ENCODE measurements around the gene TNS1. TPM values are rescaled to one million over a fixed set of nuclear protein-coding genes. Genes with fewer than 3 reads are reported as not detected.

TNS1 gene
- total RNA-seq, 1 experiment from 2014 or later = 1.5 TPM

GRCh38 chr2:218022131-218022850 is 19.5 kb upstream of the TNS1 start:
- no peaks in the 10 kb centered on the region for H3K9me3 ChIP-seq (ENCODE audit: low read length)
- DNase-seq (no peak), ATAC-seq (no peak)
- no peaks in the 10 kb centered on the region for H3K79me2 ChIP-seq (ENCODE audit: low read length)
- H4K20me1 ChIP-seq (ENCODE audit: low read length) = no peaks in the 10 kb centered on the region
- H3K27me3 ChIP-seq (ENCODE audit: low read length) = no peaks in the 10 kb centered on the region
- H3K4me1 ChIP-seq (ENCODE audit: insufficient read depth, low read length) = no peaks in the 10 kb centered on the region
- no peak overlapping the region for H3K4me3 ChIP-seq (ENCODE audit: low read length)
- ChIA-PET CTCF (no interaction called here), POLR2A (ENCODE audit: unreplicated experiment) (no interaction called here)
- no peaks in the 10 kb centered on the region for H3K9me2 ChIP-seq (replicated peaks; ENCODE audit: low read length)
- no peak overlapping the region for H3K27ac ChIP-seq (ENCODE audit: low read length)
- no peaks in the 10 kb centered on the region for H3K36me3 ChIP-seq (ENCODE audit: low read depth, low read length)
- H3F3A ChIP-seq (ENCODE audit: low read length, unreplicated experiment) = no peaks in the 10 kb centered on the region
- TF ChIP-seq CTCF (conservative IDR thresholded peaks at IDR 0.05; ENCODE audit: low read depth, low read length) (no peak), EZH2phosphoT487 (IDR thresholded peaks at IDR 0.05; ENCODE audit: borderline replicate concordance, low read length) (no peak), EZH2 (IDR thresholded peaks at IDR 0.05; ENCODE audit: low read length, unreplicated experiment) (no peak)
- intact Hi-C loops (cut with micrococcal nuclease) = no loop called here
- no peak overlapping the region for H2AFZ ChIP-seq (ENCODE audit: low read length)
- no peak overlapping the region for H3K9ac ChIP-seq (ENCODE audit: low read length)
- no TSS peak for BruUV-seq (replicated peaks)
- no peak overlapping the region for H3K4me2 ChIP-seq (ENCODE audit: low read length)

- no peaks in the 10 kb centered on the region for H3K9me3 ChIP-seq (ENCODE audit: low read length)
- intact Hi-C loops (cut with micrococcal nuclease) = no loop called here
- no peaks in the 10 kb centered on the region for H3F3A ChIP-seq (ENCODE audit: low read length, unreplicated experiment)
- BruUV-seq (replicated peaks) = no TSS peak
- H3K79me2 ChIP-seq (ENCODE audit: low read length) = no peaks in the 10 kb centered on the region
- no peak overlapping the region for H3K4me3 ChIP-seq (ENCODE audit: low read length)
- no peak overlapping the region for H3K27ac ChIP-seq (ENCODE audit: low read length)
- H2AFZ ChIP-seq (ENCODE audit: low read length) = no peak overlapping the region
- no peaks in the 10 kb centered on the region for H3K27me3 ChIP-seq (ENCODE audit: low read length)
- no peaks in the 10 kb centered on the region for H3K36me3 ChIP-seq (ENCODE audit: low read depth, low read length)
- POLR2A ChIA-PET (ENCODE audit: unreplicated experiment) = no interaction called here
- H4K20me1 ChIP-seq (ENCODE audit: low read length) = no peaks in the 10 kb centered on the region
- DNase-seq (no peak), ATAC-seq (no peak)
- H3K9ac ChIP-seq (ENCODE audit: low read length) = no peak overlapping the region
- CTCF ChIA-PET = no interaction called here
- H3K9me2 ChIP-seq (replicated peaks; ENCODE audit: low read length) = no peaks in the 10 kb centered on the region
- H3K4me1 ChIP-seq (ENCODE audit: insufficient read depth, low read length) = no peaks in the 10 kb centered on the region
- TF ChIP-seq CTCF (conservative IDR thresholded peaks at IDR 0.05; ENCODE audit: low read depth, low read length) = no peak
- no peak for TF ChIP-seq EZH2phosphoT487 (IDR thresholded peaks at IDR 0.05; ENCODE audit: borderline replicate concordance, low read length)
- H3K4me2 ChIP-seq (ENCODE audit: low read length) = no peak overlapping the region
Observed at GRCh38 chr2:218021536-218022071, 18.8 kb upstream of the TNS1 start.

GRCh38 chr2:218020966-218021535 is 18.3 kb upstream of the TNS1 start:
- ATAC-seq (no peak), DNase-seq (no peak)
- H3K9me2 ChIP-seq (replicated peaks; ENCODE audit: low read length) = no peaks in the 10 kb centered on the region
- no TSS peak for BruUV-seq (replicated peaks)
- ChIA-PET POLR2A (ENCODE audit: unreplicated experiment) (no interaction called here), CTCF (no interaction called here)
- H3K4me3 ChIP-seq (ENCODE audit: low read length) = no peak overlapping the region
- H3K9ac ChIP-seq (ENCODE audit: low read length) = no peak overlapping the region
- H3K27me3 ChIP-seq (ENCODE audit: low read length) = no peaks in the 10 kb centered on the region
- no peak overlapping the region for H3K4me2 ChIP-seq (ENCODE audit: low read length)
- H4K20me1 ChIP-seq (ENCODE audit: low read length) = no peaks in the 10 kb centered on the region
- TF ChIP-seq EZH2 (IDR thresholded peaks at IDR 0.05; ENCODE audit: low read length, unreplicated experiment) (no peak), CTCF (conservative IDR thresholded peaks at IDR 0.05; ENCODE audit: low read depth, low read length) (no peak), EZH2phosphoT487 (IDR thresholded peaks at IDR 0.05; ENCODE audit: borderline replicate concordance, low read length) (no peak)
- no peaks in the 10 kb centered on the region for H3K36me3 ChIP-seq (ENCODE audit: low read depth, low read length)
- no peaks in the 10 kb centered on the region for H3F3A ChIP-seq (ENCODE audit: low read length, unreplicated experiment)
- no peaks in the 10 kb centered on the region for H3K79me2 ChIP-seq (ENCODE audit: low read length)
- H3K27ac ChIP-seq (ENCODE audit: low read length) = no peak overlapping the region
- H3K9me3 ChIP-seq (ENCODE audit: low read length) = no peaks in the 10 kb centered on the region
- no peak overlapping the region for H2AFZ ChIP-seq (ENCODE audit: low read length)
- no peaks in the 10 kb centered on the region for H3K4me1 ChIP-seq (ENCODE audit: insufficient read depth, low read length)
- intact Hi-C loops (cut with micrococcal nuclease) = no loop called here
